GM12891 (cell line): ENCODE data around the gene RASGRP3.

ENCODE experiments used
- POLR2A ChIP-seq: IDR thresholded peaks from 2 replicates; pipeline ENCODE4 v1.6.1; 2011; ENCODE audit warnings: low read depth, low read length, control low read depth
- POLR2AphosphoS5 ChIP-seq: IDR thresholded peaks from 2 replicates; pipeline ENCODE4 v1.6.1; 2011; ENCODE audit warnings: low read depth, low read length, control low read depth

- TF ChIP-seq POLR2A: no peak
- TF ChIP-seq POLR2AphosphoS5: no peak
Observed at GRCh38 chr2:33525666-33526065, 49.2 kb downstream of the RASGRP3 start.
